Naive thymus-derived CD4-positive, alpha-beta T cell (primary cell): ENCODE results near the gene CDKN1A. TPM values are rescaled to one million over a fixed set of nuclear protein-coding genes. Genes with fewer than 3 reads are reported as not detected.

Experiments
- ATAC-seq: fragments of 150-1000 bp; cut with Tn5 transposase; 2 replicates; pipeline ENCODE4 v1.10.0; 2021; ENCODE audit warnings: mild to moderate bottlenecking, moderate library complexity
- CTCF ChIA-PET: fragments of 350-600 bp; sonication (Branson Sonifier 250); formaldehyde crosslinking; loops from one replicate; lab custom pipeline; 2021; ENCODE audit warnings: antibody characterized with exemption; lab: Charles Lee
- POLR2A ChIA-PET: fragments of 350-600 bp; sonication (Branson Sonifier 250); formaldehyde crosslinking; loops from one replicate; lab custom pipeline; 2021; ENCODE audit warnings: antibody characterized with exemption, inconsistent platforms; lab: Charles Lee
- DNase-seq, 9 donors: peaks; one replicate each; pipeline versions ENCODE4 v3.0.0 to v3.0.0-alpha.2; 2020 to 2022; ENCODE audit warnings: mixed read lengths in 1 of 9
- H3K27ac ChIP-seq: one replicate; pipeline ENCODE4 v1.7.0; 2013; ENCODE audit warnings: mild to moderate bottlenecking, low read depth, low read length, moderate library complexity
- H3K27me3 ChIP-seq, 2 donors: one replicate each; pipeline ENCODE4 v1.7.0; 2013; ENCODE audit warnings: low read length in 2 of 2, mild to moderate bottlenecking in 2 of 2, moderate library complexity in 2 of 2; ENCODE audit not compliant: control insufficient read depth in 2 of 2, insufficient read depth in 2 of 2
- H3K36me3 ChIP-seq, 3 experiments: 1 replicate in 2 of 3; 2 replicates in 1 of 3; pipeline ENCODE4 v1.7.0; 2013; ENCODE audit warnings: low read length in 3 of 3, mild to moderate bottlenecking in 3 of 3, moderate library complexity in 1 of 3; ENCODE audit not compliant: insufficient read depth in 3 of 3, control insufficient read depth in 2 of 3
- H3K4me1 ChIP-seq, 2 donors: one replicate each; pipeline ENCODE4 v1.7.0; 2013; ENCODE audit warnings: low read length in 2 of 2, mild to moderate bottlenecking in 2 of 2, moderate library complexity in 1 of 2; ENCODE audit not compliant: control insufficient read depth in 2 of 2, insufficient read depth in 2 of 2
- H3K4me3 ChIP-seq: 2 replicates; pipeline ENCODE4 v1.7.0; 2013; ENCODE audit warnings: mild to moderate bottlenecking, low read length
- H3K9me3 ChIP-seq, 3 experiments: 1 replicate in 2 of 3; 2 replicates in 1 of 3; pipeline ENCODE4 v1.7.0; 2013; ENCODE audit warnings: low read length in 3 of 3; ENCODE audit not compliant: control insufficient read depth in 2 of 3
- H3K27ac Mint-ChIP-seq, 9 donors: one replicate each; pipeline ENCODE4 v1.8.0; 2020 to 2022; ENCODE audit warnings: mixed read lengths in 9 of 9, mild to moderate bottlenecking in 8 of 9, moderate library complexity in 5 of 9, inconsistent platforms in 2 of 9
- H3K27me3 Mint-ChIP-seq, 5 donors: one replicate each; pipeline ENCODE4 v1.8.0; 2021 to 2022; ENCODE audit warnings: mixed read lengths in 5 of 5, mild to moderate bottlenecking in 1 of 5
- H3K36me3 Mint-ChIP-seq, 5 donors: one replicate each; pipeline ENCODE4 v1.8.0; 2020 to 2022; ENCODE audit warnings: mixed read lengths in 5 of 5, mild to moderate bottlenecking in 3 of 5, inconsistent platforms in 1 of 5
- H3K4me1 Mint-ChIP-seq, 7 donors: one replicate each; pipeline ENCODE4 v1.8.0; 2020 to 2022; ENCODE audit warnings: mixed read lengths in 7 of 7, mild to moderate bottlenecking in 3 of 7, inconsistent platforms in 1 of 7
- H3K4me3 Mint-ChIP-seq, 10 donors: one replicate each; pipeline ENCODE4 v1.8.0; 2020 to 2022; ENCODE audit warnings: mild to moderate bottlenecking in 10 of 10, mixed read lengths in 10 of 10, moderate library complexity in 6 of 10, inconsistent platforms in 2 of 10
- H3K9me3 Mint-ChIP-seq, 11 donors: one replicate each; pipeline ENCODE4 v1.8.0; 2020 to 2022; ENCODE audit warnings: mixed read lengths in 11 of 11, mild to moderate bottlenecking in 4 of 11, inconsistent platforms in 1 of 11, moderate library complexity in 1 of 11
- intact Hi-C, 2 donors: fragments of 100-400 bp; cut with micrococcal nuclease; formaldehyde crosslinking; loops; one replicate each; pipeline ENCODE4 v1.15.1; 2023
- polyA plus RNA-seq, 2 donors: library from polyadenylated mRNA; unstranded; fragments of 300-500 nt; fragmentation: Illumina TruSeq; gene quantifications; one replicate each; pipeline ENCODE4 v1.2.3, GENCODE V29; 2021
- total RNA-seq, 6 experiments: library from RNA in 5 of 6; stranded (reverse) in 5 of 6; gene quantifications; 1 replicate in 5 of 6; 2 replicates in 1 of 6; pipeline ENCODE4 v1.2.3 and lab custom pipeline; 2021 to 2026

Gene CDKN1A
- total and polyA plus RNA-seq, 7 experiments from 2014 or later, result 0.08 to 156 (median 1.6) TPM

- Mint-ChIP-seq H3K27ac (peak overlapping the region in 1 of 9 donors; percentile 8), H3K27me3 (no peaks in the 10 kb centered on the region), H3K4me1 (peaks cover 7 to 44% (median 11%) of the 10 kb centered on the region in 7 donors), H3K9me3 (peaks cover 0 to 2% (median 0%) of the 10 kb centered on the region in 11 donors), H3K4me3 (no peak overlapping the region), H3K36me3 (no peaks in the 10 kb centered on the region)
- no peak overlapping the region for H3K27ac ChIP-seq
- no peaks in the 10 kb centered on the region for H3K27me3 ChIP-seq
- ATAC-seq, result no peak
- peak in 1 of 9 donors; percentile 58 for DNase-seq
- CTCF ChIA-PET, result interaction anchor here (0.6 to 1.3 kb wide), 3 partner anchors 10 to 113 kb away, joined by 3 to 4 read pairs (median 4); no protein-coding TSS in a partner anchor
- no peak overlapping the region for H3K4me3 ChIP-seq
- POLR2A ChIA-PET, result interaction anchor here (0.6 kb wide), 1 partner anchor 236 kb away, joined by 3 read pairs; no protein-coding TSS in a partner anchor
- peaks cover 0 to 5% of the 10 kb centered on the region in 2 donors for H3K4me1 ChIP-seq
- intact Hi-C loops, result loop anchor here in 1 of 2 donors (1.0 to 5.0 kb wide), 3 partner anchors 33 to 101 kb away; no protein-coding TSS in a partner anchor
- no peaks in the 10 kb centered on the region for H3K36me3 ChIP-seq
- H3K9me3 ChIP-seq, result no peaks in the 10 kb centered on the region
These were observed 46.2 kb downstream of the CDKN1A start for GRCh38 chr6:36724514-36725390.

- Mint-ChIP-seq H3K36me3 (no peaks in the 10 kb centered on the region), H3K27me3 (no peaks in the 10 kb centered on the region), H3K27ac (peak overlapping the region in 1 of 9 donors; percentile 73), H3K4me3 (no peak overlapping the region), H3K4me1 (peaks cover 7 to 44% (median 11%) of the 10 kb centered on the region in 7 donors), H3K9me3 (peaks cover 0 to 2% (median 0%) of the 10 kb centered on the region in 11 donors)
- Histone ChIP-seq H3K4me3 (no peak overlapping the region), H3K4me1 (peaks cover 0 to 5% of the 10 kb centered on the region in 2 donors), H3K36me3 (no peaks in the 10 kb centered on the region), H3K9me3 (no peaks in the 10 kb centered on the region), H3K27ac (no peak overlapping the region), H3K27me3 (no peaks in the 10 kb centered on the region)
- ChIA-PET CTCF (no interaction called here), POLR2A (no interaction called here)
- intact Hi-C loops, result loop anchor here in 1 of 2 donors (5.0 kb wide), 1 partner anchor 43 kb away; no protein-coding TSS in a partner anchor
- DNase-seq (no peak), ATAC-seq (no peak)
These were observed 47.1 kb downstream of the CDKN1A start for GRCh38 chr6:36725581-36725980.

DNA sequence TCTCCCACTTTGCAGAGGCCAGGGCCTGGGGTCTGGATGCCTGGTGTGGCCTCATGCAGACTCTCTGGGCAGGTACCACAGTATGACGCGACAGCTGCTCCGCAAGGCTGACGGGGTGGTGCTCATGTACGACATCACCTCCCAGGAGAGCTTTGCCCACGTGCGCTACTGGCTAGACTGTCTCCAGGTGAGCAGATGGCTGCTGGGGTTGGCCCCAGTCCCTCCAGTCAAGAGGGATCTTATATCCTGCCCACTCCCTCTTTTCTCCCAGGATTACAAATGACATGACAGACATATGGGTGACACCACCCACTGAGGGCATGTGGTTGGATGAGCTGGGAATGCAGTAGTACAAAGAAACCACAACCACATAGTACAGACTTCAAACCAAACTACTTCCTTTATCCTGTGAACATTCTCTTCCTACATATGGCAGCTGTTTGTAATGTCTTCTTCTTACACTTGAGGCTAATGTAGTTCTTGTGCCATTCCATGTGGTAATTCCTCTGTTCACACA is 49.0 kb downstream of the CDKN1A start:
- ATAC-seq (peak; percentile 74), DNase-seq (no peak)
- Histone ChIP-seq H3K27me3 (no peaks in the 10 kb centered on the region), H3K27ac (no peak overlapping the region), H3K4me3 (no peak overlapping the region), H3K4me1 (peaks cover 0 to 5% of the 10 kb centered on the region in 2 donors), H3K36me3 (no peaks in the 10 kb centered on the region), H3K9me3 (no peaks in the 10 kb centered on the region)
- H3K9me3 Mint-ChIP-seq, result peaks cover 0 to 2% (median 0%) of the 10 kb centered on the region in 11 donors
- H3K27me3 Mint-ChIP-seq, result no peaks in the 10 kb centered on the region
- CTCF ChIA-PET, result no interaction called here
- peak overlapping the region in 1 of 10 donors; percentile 44 for H3K4me3 Mint-ChIP-seq
- H3K27ac Mint-ChIP-seq, result peak overlapping the region in 1 of 9 donors; percentile 14
- POLR2A ChIA-PET, result no interaction called here
- intact Hi-C loops, result loop anchor here in 1 of 2 donors (5.0 kb wide), 1 partner anchor 45 kb away; no protein-coding TSS in a partner anchor
- H3K36me3 Mint-ChIP-seq, result no peaks in the 10 kb centered on the region
- H3K4me1 Mint-ChIP-seq, result peaks cover 7 to 47% (median 11%) of the 10 kb centered on the region in 7 donors

GRCh38 chr6:36728289-36729160 is 50.0 kb downstream of the CDKN1A start:
- peak overlapping the region in 1 of 9 donors; percentile 49 for H3K27ac Mint-ChIP-seq
- Histone ChIP-seq H3K27me3 (no peaks in the 10 kb centered on the region), H3K36me3 (no peaks in the 10 kb centered on the region), H3K4me3 (no peak overlapping the region), H3K4me1 (peaks cover 0 to 5% of the 10 kb centered on the region in 2 donors), H3K9me3 (no peaks in the 10 kb centered on the region), H3K27ac (no peak overlapping the region)
- intact Hi-C loops, result loop anchor here in 1 of 2 donors (5.0 kb wide), 1 partner anchor 46 kb away; no protein-coding TSS in a partner anchor
- no peak overlapping the region for H3K4me3 Mint-ChIP-seq
- ATAC-seq (no peak), DNase-seq (no peak)
- POLR2A ChIA-PET, result no interaction called here
- H3K36me3 Mint-ChIP-seq, result no peaks in the 10 kb centered on the region
- CTCF ChIA-PET, result interaction anchor here (0.5 kb wide), 2 partner anchors 326 to 365 kb away, joined by 4 to 5 read pairs; no protein-coding TSS in a partner anchor
- peaks cover 7 to 55% (median 11%) of the 10 kb centered on the region in 7 donors for H3K4me1 Mint-ChIP-seq
- no peaks in the 10 kb centered on the region for H3K27me3 Mint-ChIP-seq
- H3K9me3 Mint-ChIP-seq, result peaks cover 0 to 2% (median 0%) of the 10 kb centered on the region in 11 donors

- Mint-ChIP-seq H3K27ac (no peak overlapping the region), H3K27me3 (no peaks in the 10 kb centered on the region), H3K36me3 (no peaks in the 10 kb centered on the region), H3K4me3 (no peak overlapping the region), H3K4me1 (peaks cover 7 to 57% (median 11%) of the 10 kb centered on the region in 7 donors), H3K9me3 (peaks cover 0 to 2% (median 0%) of the 10 kb centered on the region in 11 donors)
- DNase-seq (no peak), ATAC-seq (no peak)
- ChIA-PET POLR2A (no interaction called here), CTCF (interaction anchor here (0.5 kb wide), 1 partner anchor 366 kb away, joined by 5 read pairs; no protein-coding TSS in a partner anchor)
- Histone ChIP-seq H3K27me3 (no peaks in the 10 kb centered on the region), H3K4me3 (no peak overlapping the region), H3K4me1 (peaks cover 0 to 5% of the 10 kb centered on the region in 2 donors), H3K27ac (no peak overlapping the region), H3K36me3 (no peaks in the 10 kb centered on the region), H3K9me3 (no peaks in the 10 kb centered on the region)
- intact Hi-C loops, result loop anchor here in 1 of 2 donors (5.0 kb wide), 1 partner anchor 47 kb away; no protein-coding TSS in a partner anchor
These were observed 50.6 kb downstream of the CDKN1A start for GRCh38 chr6:36729161-36729524.
